Measurements from ENCODE around the gene STARD5. TPM values are rescaled to one million over a fixed set of nuclear protein-coding genes. Genes with fewer than 3 reads are reported as not detected.

Gene STARD5
- total and polyA plus RNA-seq, 2 donors (not counting 1 experiment from before 2014, with no cell fraction given) = 15.7 to 19.9 TPM

GRCh38 chr15:81314378-81314777 is 9.6 kb downstream of the STARD5 start:
- Histone ChIP-seq H3K4me1 (ENCODE audit: control insufficient read depth in 2 of 2, insufficient read depth in 2 of 2, low read length in 2 of 2) (peaks cover 79 to 85% of the 10 kb centered on the region in 2 donors), H3K27ac (ENCODE audit: low read length in 2 of 2) (peak overlapping the region; percentile 56 to 88), H3K27me3 (replicated peaks in 1 of 4; ENCODE audit: control extremely low read depth in 1 of 4, control insufficient read depth in 3 of 4, insufficient read depth in 4 of 4, low read length in 3 of 4) (no peaks in the 10 kb centered on the region), H3K9ac (ENCODE audit: low read length) (no peak overlapping the region), H3K9me3 (ENCODE audit: control extremely low read depth in 1 of 3, control insufficient read depth in 2 of 3, insufficient read depth in 1 of 3, low read length in 2 of 3) (no peaks in the 10 kb centered on the region), H4K20me1 (ENCODE audit: control insufficient read depth, insufficient read depth, low read length, poor library complexity, severe bottlenecking) (peaks cover 24% of the 10 kb centered on the region), H2AFZ (ENCODE audit: insufficient read depth, low read depth, low read length, poor library complexity, severe bottlenecking) (no peak overlapping the region), H3K36me3 (replicated peaks in 1 of 2; ENCODE audit: control extremely low read depth in 1 of 2, control insufficient read depth in 1 of 2, extremely low read depth in 1 of 2, insufficient read depth in 2 of 2, low read length in 1 of 2) (peaks cover 0 to 56% of the 10 kb centered on the region in 2 experiments), H3K79me2 (ENCODE audit: control insufficient read depth, insufficient read depth, low read length) (peaks cover 33% of the 10 kb centered on the region), H3K4me3 (ENCODE audit: control extremely low read depth in 1 of 5, extremely low read depth in 1 of 5, insufficient read depth in 1 of 5, low read depth in 2 of 5, low read length in 4 of 5) (no peak overlapping the region), H3K4me2 (replicated peaks; ENCODE audit: low read depth, low read length, poor library complexity, severe bottlenecking) (no peak overlapping the region)
- POLR2A ChIA-PET = interaction anchor here (0.8 kb wide), 1 partner anchor 15 kb away, joined by 12 read pairs; no protein-coding TSS in a partner anchor
- peaks cover 91% of the 10 kb centered on the region for H3K4me1 Mint-ChIP-seq
- TF ChIP-seq EZH2 (IDR thresholded peaks at IDR 0.05; ENCODE audit: borderline replicate concordance, insufficient read depth, low read depth, low read length, poor library complexity, severe bottlenecking) (no peak), CTCF (IDR thresholded peaks at IDR 0.05) (no peak)
- H3K27me3 Mint-ChIP-seq = no peaks in the 10 kb centered on the region
- ATAC-seq (ENCODE audit: low read depth) (no peak), DNase-seq (no peak)
- intact Hi-C loops (cut with micrococcal nuclease) = no loop called here
- CTCF ChIA-PET = interaction anchor here (1.0 to 2.2 kb wide), 2 partner anchors 39 to 48 kb away, joined by 4 to 6 read pairs; no protein-coding TSS in a partner anchor
- H3K9me3 Mint-ChIP-seq (ENCODE audit: insufficient read depth) = no peaks in the 10 kb centered on the region
- WGBS (ENCODE audit: insufficient coverage) = 80% methylated on average over 2 of the region's 5 CpGs
- H3K27ac Mint-ChIP-seq = peak overlapping the region; percentile 94
- no peak overlapping the region for H3K4me3 Mint-ChIP-seq

DNA sequence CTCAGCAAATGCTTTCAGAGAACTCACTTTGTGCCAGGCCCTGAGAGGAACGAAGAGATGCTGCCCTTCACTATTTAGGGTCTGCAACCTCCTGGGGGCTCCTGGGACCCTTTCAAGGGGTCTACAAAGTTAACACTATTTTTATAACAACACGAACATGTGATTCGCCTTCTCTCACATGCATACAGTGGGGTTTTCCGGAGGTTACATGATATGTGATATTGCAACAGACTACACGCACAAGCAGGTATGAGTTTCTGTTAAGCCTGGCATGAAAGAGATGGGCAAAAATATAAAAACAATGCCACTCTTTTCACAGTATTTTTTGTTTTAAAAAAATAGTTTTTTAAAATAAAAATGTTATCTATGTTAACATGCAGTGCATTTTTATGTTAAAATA is 10.3 kb downstream of the STARD5 start:
- Histone ChIP-seq H3K36me3 (replicated peaks in 1 of 2; ENCODE audit: control extremely low read depth in 1 of 2, control insufficient read depth in 1 of 2, extremely low read depth in 1 of 2, insufficient read depth in 2 of 2, low read length in 1 of 2) (peaks cover 0 to 57% of the 10 kb centered on the region in 2 experiments), H4K20me1 (ENCODE audit: control insufficient read depth, insufficient read depth, low read length, poor library complexity, severe bottlenecking) (peaks cover 24% of the 10 kb centered on the region), H3K27me3 (replicated peaks in 1 of 4; ENCODE audit: control extremely low read depth in 1 of 4, control insufficient read depth in 3 of 4, insufficient read depth in 4 of 4, low read length in 3 of 4) (no peaks in the 10 kb centered on the region), H3K79me2 (ENCODE audit: control insufficient read depth, insufficient read depth, low read length) (peaks cover 27% of the 10 kb centered on the region), H3K4me3 (ENCODE audit: control extremely low read depth in 1 of 5, extremely low read depth in 1 of 5, insufficient read depth in 1 of 5, low read depth in 2 of 5, low read length in 4 of 5) (no peak overlapping the region), H2AFZ (ENCODE audit: insufficient read depth, low read depth, low read length, poor library complexity, severe bottlenecking) (no peak overlapping the region), H3K9me3 (ENCODE audit: control extremely low read depth in 1 of 3, control insufficient read depth in 2 of 3, insufficient read depth in 1 of 3, low read length in 2 of 3) (no peaks in the 10 kb centered on the region), H3K27ac (ENCODE audit: low read length in 2 of 2) (peak overlapping the region; percentile 66 to 88), H3K9ac (ENCODE audit: low read length) (no peak overlapping the region), H3K4me1 (ENCODE audit: control insufficient read depth in 2 of 2, insufficient read depth in 2 of 2, low read length in 2 of 2) (peaks cover 72 to 78% of the 10 kb centered on the region in 2 donors), H3K4me2 (replicated peaks; ENCODE audit: low read depth, low read length, poor library complexity, severe bottlenecking) (peak overlapping the region; percentile 69)
- Mint-ChIP-seq H3K9me3 (ENCODE audit: insufficient read depth) (no peaks in the 10 kb centered on the region), H3K27ac (peak overlapping the region; percentile 87), H3K4me3 (no peak overlapping the region), H3K4me1 (peaks cover 90% of the 10 kb centered on the region), H3K27me3 (no peaks in the 10 kb centered on the region)
- intact Hi-C loops (cut with micrococcal nuclease) = no loop called here
- ATAC-seq (ENCODE audit: low read depth) (no peak), DNase-seq (no peak)
- TF ChIP-seq CTCF (IDR thresholded peaks at IDR 0.05) = no peak
- TF ChIP-seq EZH2 (IDR thresholded peaks at IDR 0.05; ENCODE audit: borderline replicate concordance, insufficient read depth, low read depth, low read length, poor library complexity, severe bottlenecking) = no peak
- 83% methylated on average over 1 of the region's 5 CpGs for WGBS (ENCODE audit: insufficient coverage)
- CTCF ChIA-PET = interaction anchor here (1.0 to 2.2 kb wide), 3 partner anchors 11 to 47 kb away, joined by 3 to 6 read pairs (median 4); no protein-coding TSS in a partner anchor
- POLR2A ChIA-PET = no interaction called here

Data from B cell (primary cell).